Sigmoid colon (tissue), 4 donors: ENCODE results near the gene SHFL.

Source experiments
- POLR2AphosphoS5 ChIP-seq, 4 donors: sonication (generic); formaldehyde crosslinking; IDR thresholded peaks; one replicate each; pipeline ENCODE4 v1.6.1; 2017; ENCODE audit warnings: antibody characterized with exemption in 4 of 4
- TF ChIP-seq, protein P1 (sequence below), 4 experiments: fragments of 450-650 bp in 3 of 4; fragments of 200-600 bp in 1 of 4; IDR thresholded peaks; one replicate each; pipeline ENCODE4 v1.5.1; 2016 to 2019; ENCODE audit warnings: antibody characterized with exemption in 4 of 4, mild to moderate bottlenecking in 3 of 4, moderate library complexity in 2 of 4

DNA sequence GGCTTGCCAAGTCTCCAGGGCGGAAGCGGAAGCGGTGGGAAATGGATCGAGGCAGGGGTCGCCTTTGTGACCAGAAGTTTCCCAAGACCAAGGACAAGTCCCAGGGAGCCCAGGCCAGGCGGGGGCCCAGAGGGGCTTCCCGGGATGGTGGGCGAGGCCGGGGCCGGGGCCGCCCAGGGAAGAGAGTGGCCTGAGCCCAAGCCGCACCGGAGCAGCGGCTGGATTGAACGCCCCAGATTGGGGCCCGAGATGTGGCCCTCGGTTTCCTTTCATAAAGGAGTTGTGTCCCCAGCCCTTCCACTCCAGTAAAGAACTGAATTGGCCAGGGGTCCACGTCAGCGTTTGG, 24.8 kb downstream of the SHFL start:
- TF ChIP-seq POLR2AphosphoS5 (IDR thresholded peaks at IDR 0.05), result no peak
- TF ChIP-seq, protein P1, sequence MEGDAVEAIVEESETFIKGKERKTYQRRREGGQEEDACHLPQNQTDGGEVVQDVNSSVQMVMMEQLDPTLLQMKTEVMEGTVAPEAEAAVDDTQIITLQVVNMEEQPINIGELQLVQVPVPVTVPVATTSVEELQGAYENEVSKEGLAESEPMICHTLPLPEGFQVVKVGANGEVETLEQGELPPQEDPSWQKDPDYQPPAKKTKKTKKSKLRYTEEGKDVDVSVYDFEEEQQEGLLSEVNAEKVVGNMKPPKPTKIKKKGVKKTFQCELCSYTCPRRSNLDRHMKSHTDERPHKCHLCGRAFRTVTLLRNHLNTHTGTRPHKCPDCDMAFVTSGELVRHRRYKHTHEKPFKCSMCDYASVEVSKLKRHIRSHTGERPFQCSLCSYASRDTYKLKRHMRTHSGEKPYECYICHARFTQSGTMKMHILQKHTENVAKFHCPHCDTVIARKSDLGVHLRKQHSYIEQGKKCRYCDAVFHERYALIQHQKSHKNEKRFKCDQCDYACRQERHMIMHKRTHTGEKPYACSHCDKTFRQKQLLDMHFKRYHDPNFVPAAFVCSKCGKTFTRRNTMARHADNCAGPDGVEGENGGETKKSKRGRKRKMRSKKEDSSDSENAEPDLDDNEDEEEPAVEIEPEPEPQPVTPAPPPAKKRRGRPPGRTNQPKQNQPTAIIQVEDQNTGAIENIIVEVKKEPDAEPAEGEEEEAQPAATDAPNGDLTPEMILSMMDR (IDR thresholded peaks at IDR 0.05), result no peak
